NCI-H2196 treated with DMSO at 0.1 percent for 48 hours (cell line): ENCODE results near the gene ABCA13.

Experiments used
- DNase-seq: peaks from one replicate; lab custom pipeline; 2025; ENCODE audit not compliant: unreplicated experiment; lab: John Stamatoyannopoulos, UW

Gene ABCA13

DNA sequence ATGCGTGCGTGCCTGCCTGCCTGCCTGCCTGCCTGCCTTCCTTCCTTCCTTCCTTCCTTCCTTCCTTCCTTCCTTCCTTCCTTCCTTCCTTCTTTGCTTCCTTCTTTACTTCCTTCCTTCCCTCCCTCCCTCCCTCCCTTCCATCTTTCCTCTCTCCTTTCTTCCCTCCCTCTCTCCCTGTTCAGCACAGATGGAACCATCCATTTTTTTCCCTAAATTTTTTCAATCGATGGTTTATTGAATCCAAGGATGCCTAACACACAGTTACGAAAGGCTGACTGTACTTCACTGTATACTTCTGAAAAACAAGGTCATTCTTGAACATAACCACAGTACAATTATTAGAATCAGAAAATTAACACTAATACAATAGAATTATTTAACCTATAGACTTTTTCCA, 53.8 kb downstream of the ABCA13 start:
- no peak for DNase-seq

DNA sequence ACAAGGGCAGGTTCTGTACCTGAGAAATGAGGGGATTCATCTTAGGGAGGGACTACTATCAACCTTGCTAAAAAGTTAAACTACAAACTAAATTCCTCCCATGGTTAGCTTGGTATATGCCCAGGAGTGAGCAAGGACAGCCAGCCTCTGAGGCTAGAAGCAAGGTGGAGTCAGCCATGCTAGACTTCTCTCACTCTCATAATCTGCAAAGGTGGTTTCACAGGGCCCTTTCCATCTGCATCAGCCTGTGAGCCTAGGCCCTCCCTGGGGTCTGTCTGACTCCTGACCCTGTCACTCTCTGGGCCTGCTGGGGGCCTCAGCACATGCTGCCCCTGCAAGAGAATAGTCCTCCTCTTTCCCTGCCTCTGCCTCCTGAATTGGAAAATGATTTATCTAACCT, 66.1 kb downstream of the ABCA13 start:
- no peak for DNase-seq

DNA sequence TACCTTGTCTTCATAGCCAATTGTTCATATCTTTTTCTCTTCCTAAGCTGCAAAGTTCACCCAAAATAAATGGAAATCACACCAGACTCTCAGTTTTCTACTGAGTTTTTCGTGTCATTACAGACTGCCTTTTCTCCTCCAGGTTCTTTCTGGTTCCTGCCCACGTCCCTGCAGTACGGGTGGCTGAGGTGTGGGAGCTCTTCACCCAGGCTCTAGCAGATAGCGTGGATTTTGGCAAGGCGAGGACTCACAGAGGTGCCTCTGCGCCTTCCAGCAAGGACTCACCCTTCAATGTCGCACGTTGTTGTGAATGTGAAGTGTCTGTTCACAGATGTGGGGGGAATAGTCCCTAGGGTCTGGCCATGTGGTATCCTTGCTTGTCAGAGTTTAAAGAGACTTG, 71.6 kb downstream of the ABCA13 start:
- DNase-seq = no peak

DNA sequence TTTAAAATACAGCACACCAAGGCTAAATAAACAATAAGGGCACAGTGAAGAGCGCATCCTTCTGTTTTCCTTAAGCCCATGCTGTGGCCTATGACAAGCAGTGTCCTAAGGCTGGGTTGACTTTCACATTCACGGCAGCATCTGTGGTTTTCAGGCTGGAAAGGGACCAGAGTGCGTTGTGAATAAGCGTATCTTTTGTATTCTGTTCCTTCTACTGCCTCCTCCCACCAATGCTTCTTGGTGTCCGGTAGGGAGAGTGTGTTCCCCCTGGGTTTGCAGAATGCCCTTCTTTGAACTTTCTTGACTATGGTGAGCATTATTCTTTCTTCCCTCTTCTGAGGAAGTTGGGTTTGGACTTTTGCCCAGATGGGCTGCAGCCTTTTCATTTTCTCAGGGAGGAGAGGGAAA, 73.6 kb downstream of the ABCA13 start:
- no peak for DNase-seq

DNA sequence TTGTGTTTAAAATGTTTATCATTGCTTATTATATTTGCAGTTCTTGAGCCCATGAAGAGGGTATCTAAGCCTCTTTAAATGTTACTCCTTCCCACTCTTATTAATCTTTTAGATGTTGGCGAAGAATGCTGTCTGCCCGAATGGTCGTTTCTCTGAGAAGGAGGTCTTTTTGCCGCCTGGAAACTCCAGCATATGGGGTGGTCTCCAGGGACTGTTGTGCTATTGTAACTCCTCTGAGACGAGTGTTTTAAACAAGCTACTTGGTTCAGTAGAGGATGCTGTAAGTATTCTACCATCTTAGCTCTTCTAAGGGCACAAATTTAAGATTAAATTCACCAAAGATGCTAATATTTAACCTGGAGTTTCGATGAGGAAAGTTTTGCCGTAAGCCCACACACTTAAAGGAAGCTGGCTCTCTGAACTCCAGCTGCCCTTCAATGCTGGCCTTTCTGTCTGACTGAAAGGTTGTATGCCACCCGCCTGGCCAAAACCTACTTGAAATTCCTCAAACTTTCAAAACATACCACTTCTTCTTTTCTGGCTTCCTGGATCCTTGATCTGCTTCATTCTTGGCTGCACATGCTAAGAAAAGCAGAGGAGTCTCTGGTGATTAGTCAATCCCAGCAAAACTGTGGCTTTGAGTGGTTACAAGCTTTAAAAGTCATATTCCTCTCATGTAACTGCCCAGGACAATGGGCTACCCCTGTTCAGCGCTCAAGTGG, 74.7 kb downstream of the ABCA13 start:
- no peak for DNase-seq

DNA sequence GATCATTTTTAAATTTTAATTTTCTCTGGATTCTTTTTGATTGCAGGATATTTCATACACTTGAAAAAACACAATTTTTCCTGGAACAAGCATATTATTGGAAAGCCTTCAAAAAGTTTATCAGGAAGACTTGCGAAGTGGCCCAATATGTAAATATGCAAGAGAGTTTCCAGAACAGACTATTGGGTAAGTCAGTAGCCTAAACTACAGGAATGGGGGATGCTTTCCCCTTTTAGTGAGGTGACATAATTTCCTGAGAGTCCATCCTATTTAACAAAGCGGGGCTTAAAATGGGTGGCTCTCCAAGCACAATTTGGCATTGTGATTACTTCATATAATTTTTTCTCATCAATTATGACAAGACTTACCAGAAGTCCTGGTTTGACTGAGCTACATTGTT, 77.9 kb downstream of the ABCA13 start:
- no peak for DNase-seq

DNA sequence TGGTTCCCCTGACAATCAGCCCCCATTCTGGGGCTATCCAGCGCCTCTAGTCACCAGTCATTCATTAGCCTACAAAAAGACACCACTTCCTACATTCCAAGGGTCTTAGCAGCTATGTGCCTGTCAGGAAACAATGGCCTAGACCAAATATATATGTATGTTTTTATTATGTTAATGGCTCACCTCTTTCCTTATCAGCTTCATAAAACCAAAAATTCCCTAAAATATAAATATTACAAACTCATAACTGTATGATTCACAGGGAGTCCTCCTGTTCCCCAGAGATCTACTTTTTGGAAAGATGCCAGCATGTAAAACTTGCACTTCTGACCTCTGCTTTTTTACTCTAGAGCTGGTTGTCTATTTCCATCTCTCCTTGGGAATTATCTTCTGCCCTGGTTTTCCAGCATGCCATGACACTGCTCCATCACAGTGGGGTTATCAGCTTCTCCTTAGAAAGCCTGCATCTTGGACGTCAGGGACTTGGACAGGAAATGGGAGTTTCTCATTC, 79.2 kb downstream of the ABCA13 start:
- DNase-seq = no peak

DNA sequence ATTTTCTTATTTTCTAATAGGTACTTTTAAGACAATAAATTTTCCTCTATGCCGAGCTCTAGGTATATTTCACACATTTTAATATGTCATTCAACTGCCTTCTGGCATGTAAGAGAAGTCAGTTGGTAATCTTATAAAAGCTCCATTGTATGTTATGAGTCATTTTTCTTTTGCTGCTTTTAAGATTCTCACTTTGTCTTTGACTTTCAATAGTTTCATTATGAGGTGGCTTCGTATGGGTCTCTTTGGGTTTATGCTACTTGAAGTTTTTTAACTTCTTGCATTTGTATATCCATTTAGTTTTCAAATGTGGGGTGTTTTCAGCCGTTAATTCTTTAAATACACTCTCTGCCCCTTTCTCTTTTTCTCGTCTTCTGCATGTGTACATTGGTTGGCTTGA, 80.5 kb downstream of the ABCA13 start:
- DNase-seq = no peak

DNA sequence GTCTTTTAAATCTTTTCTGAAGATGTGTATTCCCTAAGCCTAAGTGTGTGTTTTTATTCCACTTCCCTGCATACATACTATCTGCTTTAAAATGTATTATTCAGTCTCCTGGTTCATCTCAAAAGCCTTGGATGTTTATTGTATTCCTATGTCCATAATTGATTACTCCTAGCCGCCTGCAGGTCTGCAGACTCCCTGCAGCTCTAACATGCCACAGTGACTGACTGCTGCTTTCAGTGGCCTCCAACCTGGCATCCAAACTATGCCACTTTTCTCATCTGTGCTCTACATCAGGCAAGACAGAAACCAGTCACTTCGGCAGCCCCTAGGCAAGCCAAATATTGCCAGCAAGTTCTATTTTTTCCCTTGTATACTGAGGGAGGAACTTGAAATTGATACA, 81.7 kb downstream of the ABCA13 start:
- no peak for DNase-seq

DNA sequence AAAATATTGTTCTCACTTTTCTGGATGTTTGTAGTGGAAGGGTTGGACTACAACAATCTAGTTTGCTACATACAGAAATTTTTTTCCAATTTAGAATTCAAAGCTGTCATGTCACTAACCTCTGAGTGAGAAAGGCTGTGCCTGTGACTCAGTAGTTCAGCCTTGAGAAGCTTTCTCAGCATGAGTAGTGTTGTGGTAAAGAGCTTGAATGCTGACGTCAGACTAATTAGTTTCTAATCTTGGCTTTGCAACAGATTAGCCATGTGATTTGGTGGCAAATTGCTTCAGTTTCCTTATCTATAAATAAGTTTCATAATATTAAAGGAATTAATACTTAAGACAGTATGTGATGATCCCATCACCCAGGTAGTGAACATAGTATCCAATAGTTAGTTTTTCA, 83.8 kb downstream of the ABCA13 start:
- no peak for DNase-seq

DNA sequence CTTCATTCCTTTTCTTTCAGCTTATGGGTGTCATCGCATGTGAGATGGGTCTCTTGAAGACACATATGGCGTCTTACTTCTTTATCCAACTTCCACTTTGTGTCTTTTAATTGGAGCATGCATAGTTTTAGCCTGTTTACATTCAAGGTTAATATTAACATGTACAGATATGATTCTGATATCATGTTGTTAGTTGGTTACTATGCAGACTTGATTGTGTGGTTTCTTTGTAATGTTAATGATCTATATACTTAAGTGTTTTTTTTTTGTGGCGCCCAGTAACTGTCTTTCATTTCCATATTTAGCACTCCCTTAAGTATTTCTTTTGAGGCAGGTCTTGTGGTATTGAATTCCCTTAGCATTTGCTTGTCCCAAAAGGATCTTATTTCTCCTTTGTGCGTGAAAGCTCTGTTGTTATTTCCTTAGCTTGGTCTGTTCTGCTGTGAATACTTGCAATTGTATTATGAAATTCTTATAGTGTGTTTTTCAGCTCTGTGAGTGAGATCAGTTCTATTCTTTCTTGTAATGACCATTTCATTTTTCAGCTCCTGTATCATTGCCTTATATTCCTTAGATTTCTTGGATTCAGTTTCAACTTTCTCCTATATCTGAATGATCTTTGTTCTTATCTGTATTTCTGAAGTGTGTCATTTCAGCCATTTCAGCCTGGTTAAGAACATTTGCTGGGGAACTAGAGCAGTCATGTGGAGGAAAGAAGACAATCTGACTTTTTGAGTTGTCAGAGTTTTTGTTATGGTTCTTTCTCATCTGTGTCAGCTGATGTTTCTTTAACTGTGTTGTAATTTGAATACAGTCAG, 88.4 kb downstream of the ABCA13 start:
- no peak for DNase-seq

DNA sequence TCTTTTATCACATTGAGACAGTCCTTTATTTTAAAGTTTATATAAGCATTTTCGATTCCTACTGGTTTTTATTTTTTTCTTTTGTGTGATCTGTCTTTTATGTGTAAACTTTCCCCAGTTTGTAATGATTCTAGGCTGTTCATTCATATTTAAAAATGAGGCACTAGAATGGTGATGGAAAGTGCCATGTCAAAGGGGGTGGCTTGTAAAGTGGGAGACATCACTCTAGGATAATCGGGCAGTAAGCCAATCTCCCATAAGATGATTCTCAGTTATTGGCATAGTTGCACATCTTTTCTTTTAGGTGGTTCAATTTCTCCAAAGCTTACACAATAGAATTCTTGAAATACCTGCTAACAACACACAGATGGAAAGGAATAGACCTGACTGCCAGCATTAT, 90.4 kb downstream of the ABCA13 start:
- DNase-seq = no peak

DNA sequence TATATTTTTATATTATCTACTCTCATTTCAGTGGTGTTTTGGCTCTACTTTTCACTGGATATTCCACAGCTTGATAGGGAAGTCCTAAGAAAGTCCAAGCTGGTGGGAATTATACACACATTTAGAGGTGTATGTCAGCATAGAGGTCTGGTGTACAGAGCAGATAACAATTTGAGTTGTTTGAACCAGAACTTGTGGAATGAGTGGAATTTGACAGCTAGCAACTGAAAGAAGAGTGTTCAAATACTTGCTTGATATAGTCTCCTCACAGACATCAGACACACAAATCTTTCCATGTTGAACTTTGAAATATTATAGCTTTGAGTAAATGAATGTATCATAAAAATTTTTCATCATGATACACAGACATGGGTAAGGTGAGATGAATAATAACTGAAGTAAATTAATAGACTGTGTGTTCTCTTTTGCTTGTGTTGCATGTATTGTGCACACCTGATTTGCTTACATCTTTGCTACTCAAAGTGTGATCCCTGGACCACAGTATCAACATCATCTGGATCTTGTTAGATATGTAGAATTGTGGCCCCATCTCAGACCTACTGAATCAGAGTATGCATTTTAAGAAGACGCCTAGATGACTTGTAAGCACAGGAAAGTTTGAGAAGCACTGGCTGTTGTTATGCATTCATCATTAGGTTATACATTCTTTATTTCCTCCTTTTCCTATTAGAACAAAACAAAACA, 91.5 kb downstream of the ABCA13 start:
- no peak for DNase-seq

DNA sequence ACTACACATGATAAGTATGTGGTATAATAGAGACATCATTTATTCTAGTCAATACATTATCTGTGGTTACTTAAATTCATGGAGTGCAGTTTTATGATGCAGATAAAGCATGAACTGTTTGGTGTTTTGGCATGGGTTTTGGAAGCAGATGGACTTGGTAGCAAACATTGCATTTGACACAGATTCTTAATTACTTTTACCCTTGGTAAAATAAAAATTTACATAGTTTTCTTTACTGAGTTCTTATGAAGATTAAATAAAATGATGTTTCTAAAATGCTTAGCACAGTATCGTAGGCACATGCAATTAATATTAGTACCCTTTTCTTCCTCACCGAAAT, 92.0 kb downstream of the ABCA13 start:
- no peak for DNase-seq

DNA sequence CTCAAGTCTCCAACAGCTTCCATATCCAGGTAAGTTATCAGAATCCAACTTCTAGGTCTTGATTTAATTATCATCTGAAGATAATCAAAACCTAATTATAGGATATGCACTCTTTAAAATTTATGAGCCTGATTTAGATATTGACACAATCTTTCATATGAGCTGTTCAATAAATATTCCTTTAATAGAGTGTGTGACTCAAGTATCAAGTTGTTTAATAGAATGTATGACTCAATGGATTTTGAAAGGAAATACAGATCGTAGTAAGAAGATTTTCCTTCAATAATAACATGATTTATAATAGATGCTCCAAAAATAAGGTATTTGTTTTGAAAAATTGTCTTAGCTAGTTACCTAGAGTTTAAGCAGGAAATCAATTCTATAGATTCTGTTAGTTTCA, 97.8 kb downstream of the ABCA13 start:
- DNase-seq = no peak

DNA sequence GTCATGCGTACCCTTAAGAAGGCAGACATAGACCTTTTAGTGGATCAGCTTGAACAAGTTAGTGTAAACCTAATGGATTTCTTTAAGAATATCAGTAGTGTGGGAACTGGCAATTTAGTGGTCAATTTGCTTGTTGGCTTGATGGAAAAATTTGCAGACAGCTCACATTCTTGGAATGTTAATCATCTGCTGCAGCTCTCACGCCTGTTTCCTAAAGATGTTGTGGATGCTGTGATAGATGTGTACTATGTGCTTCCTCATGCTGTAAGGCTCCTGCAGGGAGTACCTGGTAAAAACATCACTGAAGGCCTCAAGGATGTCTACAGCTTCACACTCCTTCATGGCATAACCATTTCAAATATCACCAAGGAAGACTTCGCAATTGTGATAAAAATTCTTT, 103.4 kb downstream of the ABCA13 start:
- DNase-seq = no peak

DNA sequence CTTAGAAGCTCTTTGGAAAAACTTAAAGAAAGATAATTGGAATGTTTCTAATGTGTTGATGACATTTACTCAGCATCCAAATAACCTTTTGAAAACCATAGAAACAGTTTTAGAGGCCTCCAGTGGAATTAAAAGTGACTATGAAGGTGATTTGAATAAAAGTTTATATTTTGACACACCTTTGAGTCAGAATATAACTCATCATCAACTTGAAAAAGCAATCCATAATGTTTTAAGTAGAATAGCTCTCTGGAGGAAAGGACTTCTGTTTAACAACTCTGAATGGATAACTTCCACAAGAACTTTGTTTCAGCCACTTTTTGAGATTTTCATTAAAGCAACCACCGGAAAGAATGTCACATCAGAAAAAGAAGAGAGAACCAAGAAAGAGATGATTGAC, 108.2 kb downstream of the ABCA13 start:
- no peak for DNase-seq

DNA sequence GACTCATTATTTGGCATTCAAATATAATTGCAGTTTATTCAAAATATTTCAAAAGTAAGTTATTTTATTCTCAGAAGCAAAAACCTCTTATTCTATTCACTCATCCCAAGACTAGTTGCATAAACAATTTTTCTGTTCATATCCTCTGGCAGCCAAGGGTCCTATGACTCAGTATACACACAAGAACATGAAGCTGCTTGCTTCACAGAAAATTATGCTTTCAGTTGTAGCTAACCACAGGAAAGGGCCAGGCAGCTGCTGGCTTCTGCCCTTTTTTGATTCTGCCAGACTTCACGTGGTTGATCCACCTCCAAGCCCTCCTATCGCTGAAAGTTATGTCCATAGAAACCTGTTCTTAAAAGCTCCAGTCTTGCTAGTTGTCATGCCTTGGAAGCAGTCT, 108.8 kb downstream of the ABCA13 start:
- DNase-seq = no peak

DNA sequence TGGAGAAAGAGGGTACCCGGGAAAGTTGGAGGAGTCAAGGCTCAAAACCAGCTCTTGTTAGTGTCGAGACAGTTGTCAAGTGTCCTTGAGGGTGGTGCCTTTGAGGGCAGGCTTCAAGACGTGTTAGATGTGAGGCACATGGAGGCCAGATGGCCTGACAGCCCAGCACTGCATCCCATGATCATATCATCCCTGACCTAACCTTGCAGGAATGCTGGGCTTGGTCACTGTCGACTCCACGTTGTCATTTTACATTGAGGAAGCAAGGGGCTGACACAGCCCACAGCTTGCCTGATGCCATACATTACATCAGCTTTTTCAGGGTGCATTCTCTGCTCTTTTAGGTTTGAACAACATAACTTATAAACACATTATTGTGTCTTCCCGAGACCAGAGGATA, 114.1 kb downstream of the ABCA13 start:
- DNase-seq = no peak

DNA sequence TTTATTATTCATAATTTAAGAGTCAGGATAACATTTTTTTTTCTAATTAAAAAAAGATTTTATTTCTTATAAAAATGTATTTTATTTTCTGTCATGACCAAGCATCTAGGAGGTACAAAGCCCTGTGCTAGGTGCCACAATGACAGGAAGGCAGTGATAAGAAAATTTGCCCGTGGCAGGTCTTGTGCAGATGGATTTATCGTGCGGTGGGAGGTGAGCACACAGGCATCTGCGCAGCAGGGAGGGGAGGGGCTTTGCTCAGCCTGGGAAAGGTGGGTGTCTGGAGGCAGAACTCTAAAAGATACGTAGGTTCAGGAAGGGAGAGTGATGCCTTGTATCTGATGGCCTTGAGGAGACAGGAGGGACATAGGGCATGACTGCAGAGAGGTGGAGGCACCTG, 115.6 kb downstream of the ABCA13 start:
- DNase-seq = no peak

DNA sequence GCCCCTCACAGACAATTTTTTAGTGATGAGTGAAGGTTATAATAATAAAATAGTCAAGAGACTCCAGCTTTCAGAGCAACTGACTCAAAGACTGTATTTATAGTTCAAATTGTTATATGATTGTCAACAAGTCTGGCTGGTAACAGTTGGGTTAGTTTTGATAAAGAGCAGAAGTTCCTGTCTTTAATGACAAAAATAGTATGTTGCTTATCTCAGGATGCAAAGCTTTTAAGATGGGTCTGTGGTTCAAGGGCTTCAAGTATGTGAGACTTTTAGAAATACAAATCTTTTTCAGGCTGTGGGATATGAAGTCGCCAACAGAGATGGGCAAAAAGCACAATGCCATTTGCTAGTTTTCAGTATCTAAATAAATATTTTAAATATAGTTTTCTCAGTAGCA, 118.4 kb downstream of the ABCA13 start:
- DNase-seq = no peak

DNA sequence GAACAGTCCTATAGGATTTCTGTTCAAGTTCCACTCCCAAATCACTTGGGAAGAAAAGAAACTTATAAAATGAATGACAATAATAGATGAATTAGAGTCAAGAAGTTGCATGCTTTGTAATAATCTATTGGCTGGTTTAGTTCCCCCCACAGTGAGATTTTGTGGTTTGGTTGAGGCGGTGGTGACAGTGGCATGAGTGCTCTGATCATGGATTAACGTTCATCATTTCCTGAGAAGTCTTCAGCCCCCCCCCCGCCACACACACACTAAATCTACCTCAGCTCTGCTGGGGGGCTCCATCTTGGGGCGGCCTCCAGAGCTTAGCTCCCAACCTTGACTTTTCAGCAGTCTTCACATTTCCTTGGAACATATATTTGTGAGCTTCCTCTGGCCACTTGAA, 121.7 kb downstream of the ABCA13 start:
- no peak for DNase-seq
